ENCODE measurements around the gene THBS2.

- no peak for TF ChIP-seq CTCF (IDR thresholded peaks at IDR 0.05)
- no peak for TF ChIP-seq POLR2AphosphoS5 (IDR thresholded peaks at IDR 0.05)
- TF ChIP-seq POLR2A (IDR thresholded peaks at IDR 0.05) = no peak
Observed at GRCh38 chr6:169291646-169292337, 38.1 kb upstream of the THBS2 start.
